ENCODE measurements around the gene IFIT2. TPM values are rescaled to one million over a fixed set of nuclear protein-coding genes. Genes with fewer than 3 reads are reported as not detected.

The IFIT2 gene
- total RNA-seq, 4 donors from 2014 or later = 3.3 to 10.9 (median 4.7) TPM

GRCh38 chr10:89257581-89257980 is 44.3 kb upstream of the IFIT2 start:
- peaks cover 0 to 3% (median 0%) of the 10 kb centered on the region in 4 donors for H3K9me3 ChIP-seq
- no peak for TF ChIP-seq CTCF (IDR thresholded peaks at IDR 0.05)
- TF ChIP-seq POLR2A (IDR thresholded peaks at IDR 0.05) = no peak
- H3K27ac ChIP-seq = no peak overlapping the region
- H3K27me3 ChIP-seq = no peaks in the 10 kb centered on the region
- H3K4me3 ChIP-seq = no peak overlapping the region
- no peaks in the 10 kb centered on the region for H3K4me1 ChIP-seq
- DNase-seq = no peak
- H3K36me3 ChIP-seq = no peaks in the 10 kb centered on the region

GRCh38 chr10:89258881-89259280 is 43.0 kb upstream of the IFIT2 start:
- Histone ChIP-seq H3K9me3 (peaks cover 0 to 3% (median 0%) of the 10 kb centered on the region in 4 donors), H3K4me3 (no peak overlapping the region), H3K4me1 (no peaks in the 10 kb centered on the region), H3K27me3 (no peaks in the 10 kb centered on the region), H3K27ac (no peak overlapping the region), H3K36me3 (no peaks in the 10 kb centered on the region)
- TF ChIP-seq POLR2A (IDR thresholded peaks at IDR 0.05) = no peak
- no peak for TF ChIP-seq CTCF (IDR thresholded peaks at IDR 0.05)
- no peak for DNase-seq

GRCh38 chr10:89262086-89263051 is 39.5 kb upstream of the IFIT2 start:
- Histone ChIP-seq H3K36me3 (no peaks in the 10 kb centered on the region), H3K4me3 (no peak overlapping the region), H3K4me1 (no peaks in the 10 kb centered on the region), H3K27me3 (no peaks in the 10 kb centered on the region), H3K27ac (no peak overlapping the region), H3K9me3 (no peaks in the 10 kb centered on the region)
- DNase-seq = no peak
- TF ChIP-seq POLR2A (IDR thresholded peaks at IDR 0.05) (no peak), CTCF (IDR thresholded peaks at IDR 0.05) (no peak)

GRCh38 chr10:89263091-89263490 is 38.8 kb upstream of the IFIT2 start:
- Histone ChIP-seq H3K36me3 (no peaks in the 10 kb centered on the region), H3K4me1 (no peaks in the 10 kb centered on the region), H3K9me3 (no peaks in the 10 kb centered on the region), H3K4me3 (no peak overlapping the region), H3K27ac (no peak overlapping the region), H3K27me3 (no peaks in the 10 kb centered on the region)
- TF ChIP-seq CTCF (IDR thresholded peaks at IDR 0.05) = no peak
- no peak for TF ChIP-seq POLR2A (IDR thresholded peaks at IDR 0.05)
- no peak for DNase-seq

GRCh38 chr10:89263531-89263930 is 38.3 kb upstream of the IFIT2 start:
- H3K4me3 ChIP-seq = no peak overlapping the region
- no peaks in the 10 kb centered on the region for H3K9me3 ChIP-seq
- no peak for DNase-seq
- no peak overlapping the region for H3K27ac ChIP-seq
- no peaks in the 10 kb centered on the region for H3K36me3 ChIP-seq
- no peaks in the 10 kb centered on the region for H3K27me3 ChIP-seq
- no peaks in the 10 kb centered on the region for H3K4me1 ChIP-seq
- TF ChIP-seq POLR2A (IDR thresholded peaks at IDR 0.05) (no peak), CTCF (IDR thresholded peaks at IDR 0.05) (no peak)
